HFFc6 (cell line): ENCODE results near the gene PCDH19. TPM values are rescaled to one million over a fixed set of nuclear protein-coding genes. Genes with fewer than 3 reads are reported as not detected.

Experiments used
- DNase-seq: peaks from one replicate; pipeline ENCODE4 v3.0.0-alpha.2; 2018
- H3K27ac Mint-ChIP-seq: 2 replicates; pipeline ENCODE4 v1.8.0; 2020; ENCODE audit warnings: mild to moderate bottlenecking, mixed read lengths
- H3K27me3 Mint-ChIP-seq: 2 replicates; pipeline ENCODE4 v1.8.0; 2021; ENCODE audit warnings: mild to moderate bottlenecking, moderate library complexity, mixed read lengths; ENCODE audit not compliant: insufficient read depth
- H3K36me3 Mint-ChIP-seq: 2 replicates; pipeline ENCODE4 v1.8.0; 2021; ENCODE audit warnings: low read depth, mixed read lengths
- H3K4me1 Mint-ChIP-seq: 2 replicates; pipeline ENCODE4 v1.8.0; 2020; ENCODE audit warnings: low read depth, mixed read lengths
- H3K4me3 Mint-ChIP-seq: 2 replicates; pipeline ENCODE4 v1.8.0; 2020; ENCODE audit warnings: mild to moderate bottlenecking, moderate library complexity, mixed read lengths
- H3K9me3 Mint-ChIP-seq: 2 replicates; pipeline ENCODE4 v1.8.0; 2020; ENCODE audit warnings: mild to moderate bottlenecking, mixed read lengths
- CTCF ChIP-seq: fragments of 200-600 bp; sonication (generic); IDR thresholded peaks from 2 replicates; pipeline ENCODE4 v1.5.0; 2021; ENCODE audit warnings: antibody characterized with exemption, mild to moderate bottlenecking
- total RNA-seq, 6 experiments: library from RNA; stranded (reverse); fragmentation: NEBNext Ultra II Directional; extraction: Animal tissue kit (Norgen Biotek cat#: 25700); gene quantifications; 2 replicates in 1 of 6; 3 replicates in 5 of 6; pipeline ENCODE4 v1.2.3, GENCODE V29; 2021

The PCDH19 gene
- total RNA-seq, 6 experiments from 2014 or later, result 0.02 to 0.13 (median 0.08) TPM

- no peaks in the 10 kb centered on the region for H3K9me3 Mint-ChIP-seq
- H3K4me1 Mint-ChIP-seq, result no peaks in the 10 kb centered on the region
- no peaks in the 10 kb centered on the region for H3K36me3 Mint-ChIP-seq
- TF ChIP-seq CTCF, result 0 out of 2 replicates have a peak, but pooled peaks have one; percentile 26
- no peak overlapping the region for H3K27ac Mint-ChIP-seq
- H3K27me3 Mint-ChIP-seq, result no peaks in the 10 kb centered on the region
- no peak overlapping the region for H3K4me3 Mint-ChIP-seq
- no peak for DNase-seq
Measured at GRCh38 chrX:100368167-100368566, 41.9 kb downstream of the PCDH19 start.

GRCh38 chrX:100363896-100364295 is 46.2 kb downstream of the PCDH19 start:
- no peaks in the 10 kb centered on the region for H3K36me3 Mint-ChIP-seq
- H3K9me3 Mint-ChIP-seq, result no peaks in the 10 kb centered on the region
- no peak overlapping the region for H3K27ac Mint-ChIP-seq
- H3K4me1 Mint-ChIP-seq, result no peaks in the 10 kb centered on the region
- DNase-seq, result no peak
- no peak overlapping the region for H3K4me3 Mint-ChIP-seq
- H3K27me3 Mint-ChIP-seq, result no peaks in the 10 kb centered on the region
- TF ChIP-seq CTCF, result no peak

GRCh38 chrX:100358766-100359165 is 51.3 kb downstream of the PCDH19 start:
- peaks cover 4% of the 10 kb centered on the region; the same call in 1 of the 2 replicates for H3K9me3 Mint-ChIP-seq
- no peak for DNase-seq
- H3K4me1 Mint-ChIP-seq, result no peaks in the 10 kb centered on the region
- no peaks in the 10 kb centered on the region for H3K27me3 Mint-ChIP-seq
- TF ChIP-seq CTCF, result no peak
- H3K4me3 Mint-ChIP-seq, result no peak overlapping the region
- H3K36me3 Mint-ChIP-seq, result no peaks in the 10 kb centered on the region
- no peak overlapping the region for H3K27ac Mint-ChIP-seq

- no peak for DNase-seq
- no peak overlapping the region for H3K4me3 Mint-ChIP-seq
- TF ChIP-seq CTCF, result no peak
- H3K27ac Mint-ChIP-seq, result no peak overlapping the region
- H3K4me1 Mint-ChIP-seq, result no peaks in the 10 kb centered on the region
- no peaks in the 10 kb centered on the region for H3K27me3 Mint-ChIP-seq
- H3K9me3 Mint-ChIP-seq, result peaks cover 4% of the 10 kb centered on the region; the same call in 1 of the 2 replicates
- H3K36me3 Mint-ChIP-seq, result no peaks in the 10 kb centered on the region
Measured at GRCh38 chrX:100356351-100356896, 53.6 kb downstream of the PCDH19 start.

GRCh38 chrX:100355680-100356079 is 54.4 kb downstream of the PCDH19 start:
- Mint-ChIP-seq H3K4me1 (no peaks in the 10 kb centered on the region), H3K27ac (no peak overlapping the region), H3K27me3 (no peaks in the 10 kb centered on the region), H3K4me3 (no peak overlapping the region), H3K36me3 (no peaks in the 10 kb centered on the region), H3K9me3 (peaks cover 4% of the 10 kb centered on the region; the same call in 1 of the 2 replicates)
- DNase-seq, result no peak
- TF ChIP-seq CTCF, result no peak
